Esophagus muscularis mucosa (tissue), 4 donors: ENCODE results near the gene HS6ST3.

Experiments used
- EP300 ChIP-seq: sonication (generic); formaldehyde crosslinking; IDR thresholded peaks from one replicate; pipeline ENCODE4 v1.6.1; 2017; ENCODE audit warnings: antibody characterized with exemption
- POLR2A ChIP-seq: fragments of 450-650 bp; IDR thresholded peaks from one replicate; pipeline ENCODE4 v1.6.1; 2017; ENCODE audit warnings: antibody characterized with exemption, moderate library complexity, mild to moderate bottlenecking, low read depth
- POLR2AphosphoS5 ChIP-seq, 2 donors: sonication (generic); formaldehyde crosslinking; IDR thresholded peaks; one replicate each; pipeline ENCODE4 v1.6.1; 2017; ENCODE audit warnings: antibody characterized with exemption in 2 of 2
- TF ChIP-seq, protein P1 (sequence below), 3 experiments: fragments of 200-600 bp in 2 of 3; fragments of 450-650 bp in 1 of 3; sonication (generic) in 2 of 3; IDR thresholded peaks; one replicate each; pipeline ENCODE4 v1.5.1; 2017 to 2019; ENCODE audit warnings: antibody characterized with exemption in 3 of 3, mild to moderate bottlenecking in 2 of 3, moderate library complexity in 1 of 3

DNA sequence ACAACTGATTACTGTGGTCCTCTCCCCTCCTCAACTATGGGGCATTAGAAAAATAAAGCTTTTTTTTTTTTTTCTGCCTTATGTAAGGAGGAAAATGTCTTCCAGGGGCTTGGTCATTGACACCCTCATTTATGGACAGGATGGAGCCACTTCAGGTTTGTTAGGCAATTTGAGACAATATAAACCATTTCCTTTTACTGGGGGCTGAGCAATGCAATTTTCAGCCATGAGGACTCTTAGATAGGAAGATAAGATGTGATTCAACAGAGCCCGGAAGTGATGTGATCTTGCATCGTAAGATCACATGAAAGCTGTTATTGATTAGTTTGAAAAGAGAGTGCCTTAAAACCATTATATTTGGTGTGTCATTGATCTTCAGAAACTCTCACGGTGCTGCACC lies 693.6 kb downstream of the HS6ST3 start:
- TF ChIP-seq POLR2A = no peak
- TF ChIP-seq, protein P1, sequence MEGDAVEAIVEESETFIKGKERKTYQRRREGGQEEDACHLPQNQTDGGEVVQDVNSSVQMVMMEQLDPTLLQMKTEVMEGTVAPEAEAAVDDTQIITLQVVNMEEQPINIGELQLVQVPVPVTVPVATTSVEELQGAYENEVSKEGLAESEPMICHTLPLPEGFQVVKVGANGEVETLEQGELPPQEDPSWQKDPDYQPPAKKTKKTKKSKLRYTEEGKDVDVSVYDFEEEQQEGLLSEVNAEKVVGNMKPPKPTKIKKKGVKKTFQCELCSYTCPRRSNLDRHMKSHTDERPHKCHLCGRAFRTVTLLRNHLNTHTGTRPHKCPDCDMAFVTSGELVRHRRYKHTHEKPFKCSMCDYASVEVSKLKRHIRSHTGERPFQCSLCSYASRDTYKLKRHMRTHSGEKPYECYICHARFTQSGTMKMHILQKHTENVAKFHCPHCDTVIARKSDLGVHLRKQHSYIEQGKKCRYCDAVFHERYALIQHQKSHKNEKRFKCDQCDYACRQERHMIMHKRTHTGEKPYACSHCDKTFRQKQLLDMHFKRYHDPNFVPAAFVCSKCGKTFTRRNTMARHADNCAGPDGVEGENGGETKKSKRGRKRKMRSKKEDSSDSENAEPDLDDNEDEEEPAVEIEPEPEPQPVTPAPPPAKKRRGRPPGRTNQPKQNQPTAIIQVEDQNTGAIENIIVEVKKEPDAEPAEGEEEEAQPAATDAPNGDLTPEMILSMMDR (IDR thresholded peaks at IDR 0.05) = no peak
- TF ChIP-seq EP300 = no peak
- TF ChIP-seq POLR2AphosphoS5 (IDR thresholded peaks at IDR 0.05) = no peak
